22Rv1 (cell line): ENCODE measurements around the gene TEX53.

ENCODE experiments used
- CTCF ChIP-seq: fragments of 450-650 bp; IDR thresholded peaks from 2 replicates; pipeline ENCODE4 v1.5.1; 2017; ENCODE audit warnings: mild to moderate bottlenecking
- ZFX ChIP-seq: fragments of 450-650 bp; IDR thresholded peaks from 2 replicates; pipeline ENCODE4 v1.6.1; 2017; ENCODE audit warnings: antibody characterized with exemption, borderline replicate concordance

GRCh38 chr9:114695948-114696347 lies 38.3 kb upstream of the TEX53 start:
- no peak for TF ChIP-seq CTCF
- no peak for TF ChIP-seq ZFX
